Measurements from ENCODE around the gene PRRG2. TPM values are rescaled to one million over a fixed set of nuclear protein-coding genes. Genes with fewer than 3 reads are reported as not detected.
A peak's percentile ranks its signal among the peaks of the same experiment; 100 is the strongest.

PRRG2 gene
- total and polyA plus RNA-seq, 2 of the 13 experiments (the other 11 are each of a cell fraction or from before 2014, with no cell fraction given) = 0.66 to 0.82 TPM

GRCh38 chr19:49615861-49616260 is 34.7 kb downstream of the PRRG2 start:
- no peak overlapping the region for H3K9ac ChIP-seq (ENCODE audit: insufficient read depth, low read depth, low read length)
- 98% methylated on average over 22 of the region's 23 CpGs for WGBS (ENCODE audit: low lambda C conversion rate)
- no peak overlapping the region for H3K4me3 ChIP-seq (replicated peaks in 1 of 3; ENCODE audit: insufficient read depth in 1 of 3, low read depth in 2 of 3, low read length in 3 of 3)
- FAIRE-seq (no peak), DNase-seq (ENCODE audit: low spot score) (no peak), ATAC-seq (no peak)
- H4K20me1 ChIP-seq (ENCODE audit: insufficient read depth, low read length) = peaks cover 3% of the 10 kb centered on the region
- H3K9me3 ChIP-seq (ENCODE audit: low read length) = no peaks in the 10 kb centered on the region
- no peak overlapping the region for H2AFZ ChIP-seq (ENCODE audit: low read length)
- POLR2A ChIA-PET = no interaction called here
- H3K79me2 ChIP-seq (ENCODE audit: insufficient read depth, low read length) = peaks cover 3% of the 10 kb centered on the region
- H3K36me3 ChIP-seq (replicated peaks in 1 of 2; ENCODE audit: control insufficient read depth in 1 of 2, insufficient read depth in 2 of 2, low read length in 2 of 2) = peaks cover 19 to 48% of the 10 kb centered on the region in 2 experiments; a peak in 4 of 5 replicates
- no TSS peak for BruUV-seq (replicated peaks)
- no peaks in the 10 kb centered on the region for H3K27me3 ChIP-seq (ENCODE audit: control insufficient read depth in 1 of 2, insufficient read depth in 2 of 2, low read length in 2 of 2)
- no peak overlapping the region for H3K4me2 ChIP-seq (ENCODE audit: low read depth, low read length)
- TF ChIP-seq AGO2 (optimal IDR thresholded peaks at IDR 0.05; ENCODE audit: low read depth, low read length) (peak; percentile 25), ZKSCAN1 (IDR thresholded peaks at IDR 0.05; ENCODE audit: low read length) (no peak)
- TF ChIP-seq, protein P1, sequence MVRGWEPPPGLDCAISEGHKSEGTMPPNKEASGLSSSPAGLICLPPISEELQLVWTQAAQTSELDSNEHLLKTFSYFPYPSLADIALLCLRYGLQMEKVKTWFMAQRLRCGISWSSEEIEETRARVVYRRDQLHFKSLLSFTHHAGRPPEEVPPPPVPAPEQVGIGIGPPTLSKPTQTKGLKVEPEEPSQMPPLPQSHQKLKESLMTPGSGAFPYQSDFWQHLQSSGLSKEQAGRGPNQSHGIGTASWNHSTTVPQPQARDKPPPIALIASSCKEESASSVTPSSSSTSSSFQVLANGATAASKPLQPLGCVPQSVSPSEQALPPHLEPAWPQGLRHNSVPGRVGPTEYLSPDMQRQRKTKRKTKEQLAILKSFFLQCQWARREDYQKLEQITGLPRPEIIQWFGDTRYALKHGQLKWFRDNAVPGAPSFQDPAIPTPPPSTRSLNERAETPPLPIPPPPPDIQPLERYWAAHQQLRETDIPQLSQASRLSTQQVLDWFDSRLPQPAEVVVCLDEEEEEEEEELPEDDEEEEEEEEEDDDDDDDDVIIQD (CRISPR knock-in tag; IDR thresholded peaks at IDR 0.05; ENCODE audit: low read depth) = no peak
- in situ Hi-C loops (cut with HindIII; ENCODE audit: extremely low pct_ligation_motif_present, low pct_unique_long_range_greater_than_20kb) = no loop called here
- CTCF ChIA-PET (ENCODE audit: low intra/inter-chr PET ratio, low total read pairs) = no interaction called here
- peaks cover 17% of the 10 kb centered on the region for H3K4me1 ChIP-seq (ENCODE audit: insufficient read depth, low read length)
- intact Hi-C loops (cut with micrococcal nuclease; ENCODE audit: unreplicated experiment) = loop anchor here (1.0 kb wide), 1 partner anchor 15 kb away; no protein-coding TSS in a partner anchor
- no peak overlapping the region for H3K27ac ChIP-seq (ENCODE audit: extremely low read length, insufficient read depth, low read length)

DNA sequence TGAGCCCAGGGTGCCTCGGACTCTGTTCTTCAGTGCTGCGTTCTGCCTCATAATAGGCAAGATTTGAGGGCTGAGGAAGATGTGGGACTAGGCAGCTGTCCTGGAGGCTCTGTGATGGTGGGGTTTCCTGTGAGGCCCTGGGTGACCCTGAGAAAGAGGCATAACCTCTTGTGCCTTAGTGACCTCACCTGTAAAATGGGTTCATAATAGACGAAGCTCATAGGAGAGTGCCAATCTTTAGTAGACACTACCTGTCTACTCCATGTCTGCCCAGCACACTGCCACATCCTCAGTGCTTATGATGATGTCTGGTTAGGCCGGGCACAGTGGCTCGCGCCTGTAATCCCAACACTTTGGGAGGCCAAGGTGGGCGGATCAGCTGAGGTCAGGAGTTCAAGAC is 35.4 kb downstream of the PRRG2 start:
- 100% methylated on average over 7 of the region's 7 CpGs for WGBS (ENCODE audit: low lambda C conversion rate)
- POLR2A ChIA-PET = no interaction called here
- in situ Hi-C loops (cut with HindIII; ENCODE audit: extremely low pct_ligation_motif_present, low pct_unique_long_range_greater_than_20kb) = no loop called here
- CTCF ChIA-PET (ENCODE audit: low intra/inter-chr PET ratio, low total read pairs) = no interaction called here
- Histone ChIP-seq H3K4me3 (replicated peaks in 1 of 3; ENCODE audit: insufficient read depth in 1 of 3, low read depth in 2 of 3, low read length in 3 of 3) (no peak overlapping the region), H3K27me3 (ENCODE audit: control insufficient read depth in 1 of 2, insufficient read depth in 2 of 2, low read length in 2 of 2) (no peaks in the 10 kb centered on the region), H3K9me3 (ENCODE audit: low read length) (no peaks in the 10 kb centered on the region), H3K4me2 (ENCODE audit: low read depth, low read length) (no peak overlapping the region), H3K79me2 (ENCODE audit: insufficient read depth, low read length) (peaks cover 3% of the 10 kb centered on the region), H3K36me3 (replicated peaks in 1 of 2; ENCODE audit: control insufficient read depth in 1 of 2, insufficient read depth in 2 of 2, low read length in 2 of 2) (peaks cover 21 to 51% of the 10 kb centered on the region in 2 experiments; a peak in 4 of 5 replicates), H3K9ac (ENCODE audit: insufficient read depth, low read depth, low read length) (no peak overlapping the region), H3K27ac (ENCODE audit: extremely low read length, insufficient read depth, low read length) (no peak overlapping the region), H4K20me1 (ENCODE audit: insufficient read depth, low read length) (peaks cover 3% of the 10 kb centered on the region), H3K4me1 (ENCODE audit: insufficient read depth, low read length) (peaks cover 17% of the 10 kb centered on the region), H2AFZ (ENCODE audit: low read length) (no peak overlapping the region)
- ATAC-seq (no peak), DNase-seq (ENCODE audit: low spot score) (no peak), FAIRE-seq (no peak)
- intact Hi-C loops (cut with micrococcal nuclease; ENCODE audit: unreplicated experiment) = loop anchor here (1.0 kb wide), 1 partner anchor 15 kb away; no protein-coding TSS in a partner anchor
- BruUV-seq (replicated peaks) = no TSS peak
- TF ChIP-seq ZNF3 (CRISPR knock-in tag; IDR thresholded peaks at IDR 0.05) = no peak
- TF ChIP-seq ZNF629 (CRISPR knock-in tag; conservative IDR thresholded peaks at IDR 0.05) = peak; percentile 90
- TF ChIP-seq ZNF879 (CRISPR knock-in tag; IDR thresholded peaks at IDR 0.05) = no peak
- no peak for TF ChIP-seq ZNF10 (CRISPR knock-in tag; IDR thresholded peaks at IDR 0.05; ENCODE audit: borderline replicate concordance, low read depth)
- no peak for TF ChIP-seq ZNF883 (CRISPR knock-in tag; IDR thresholded peaks at IDR 0.05; ENCODE audit: not compliant biosample characterization)
- peak; percentile 58; the same call in 1 of the 2 replicates for TF ChIP-seq ZMYM3 (CRISPR knock-in tag; IDR thresholded peaks at IDR 0.05)
- TF ChIP-seq ZSCAN12 (CRISPR knock-in tag; IDR thresholded peaks at IDR 0.05) = no peak
- TF ChIP-seq FUBP1 (CRISPR knock-in tag; IDR thresholded peaks at IDR 0.05; ENCODE audit: borderline replicate concordance) = no peak

All from HepG2 (cell line).